Measurements from ENCODE around the gene HADHA.

DNA sequence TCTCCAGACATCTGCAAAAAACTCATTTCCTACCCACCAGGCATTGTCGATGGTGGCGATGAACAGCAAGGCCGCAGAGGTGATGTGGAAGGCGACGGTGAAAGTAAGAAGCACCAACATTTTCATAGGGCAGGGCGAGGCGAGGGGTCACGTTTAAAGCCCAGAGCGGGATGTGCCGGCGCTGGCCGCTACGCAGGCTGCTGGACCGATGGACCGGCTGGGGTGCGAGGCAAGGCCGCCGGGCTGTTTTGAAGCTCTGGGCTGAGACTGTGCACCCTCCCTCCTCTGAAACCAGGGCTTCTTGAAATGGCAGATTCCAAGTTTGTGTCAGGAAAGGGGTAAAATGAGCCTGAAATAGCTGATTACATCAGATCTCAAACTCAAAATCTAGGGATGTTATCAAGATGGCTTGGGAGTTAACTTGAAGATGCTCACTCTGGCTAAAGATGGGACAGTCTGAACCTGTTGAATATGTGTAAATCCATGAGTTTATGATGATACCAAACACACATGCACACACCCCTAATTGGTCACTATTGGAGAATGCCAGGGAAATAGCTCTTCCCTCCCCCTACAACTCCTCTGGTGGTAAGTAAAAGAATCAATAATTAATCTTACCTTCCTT is 103.2 kb downstream of the HADHA start:
- TF ChIP-seq, protein P1, sequence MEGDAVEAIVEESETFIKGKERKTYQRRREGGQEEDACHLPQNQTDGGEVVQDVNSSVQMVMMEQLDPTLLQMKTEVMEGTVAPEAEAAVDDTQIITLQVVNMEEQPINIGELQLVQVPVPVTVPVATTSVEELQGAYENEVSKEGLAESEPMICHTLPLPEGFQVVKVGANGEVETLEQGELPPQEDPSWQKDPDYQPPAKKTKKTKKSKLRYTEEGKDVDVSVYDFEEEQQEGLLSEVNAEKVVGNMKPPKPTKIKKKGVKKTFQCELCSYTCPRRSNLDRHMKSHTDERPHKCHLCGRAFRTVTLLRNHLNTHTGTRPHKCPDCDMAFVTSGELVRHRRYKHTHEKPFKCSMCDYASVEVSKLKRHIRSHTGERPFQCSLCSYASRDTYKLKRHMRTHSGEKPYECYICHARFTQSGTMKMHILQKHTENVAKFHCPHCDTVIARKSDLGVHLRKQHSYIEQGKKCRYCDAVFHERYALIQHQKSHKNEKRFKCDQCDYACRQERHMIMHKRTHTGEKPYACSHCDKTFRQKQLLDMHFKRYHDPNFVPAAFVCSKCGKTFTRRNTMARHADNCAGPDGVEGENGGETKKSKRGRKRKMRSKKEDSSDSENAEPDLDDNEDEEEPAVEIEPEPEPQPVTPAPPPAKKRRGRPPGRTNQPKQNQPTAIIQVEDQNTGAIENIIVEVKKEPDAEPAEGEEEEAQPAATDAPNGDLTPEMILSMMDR (IDR thresholded peaks at IDR 0.05; ENCODE audit: insufficient read depth, low read length): no peak
- TF ChIP-seq, protein P2, sequence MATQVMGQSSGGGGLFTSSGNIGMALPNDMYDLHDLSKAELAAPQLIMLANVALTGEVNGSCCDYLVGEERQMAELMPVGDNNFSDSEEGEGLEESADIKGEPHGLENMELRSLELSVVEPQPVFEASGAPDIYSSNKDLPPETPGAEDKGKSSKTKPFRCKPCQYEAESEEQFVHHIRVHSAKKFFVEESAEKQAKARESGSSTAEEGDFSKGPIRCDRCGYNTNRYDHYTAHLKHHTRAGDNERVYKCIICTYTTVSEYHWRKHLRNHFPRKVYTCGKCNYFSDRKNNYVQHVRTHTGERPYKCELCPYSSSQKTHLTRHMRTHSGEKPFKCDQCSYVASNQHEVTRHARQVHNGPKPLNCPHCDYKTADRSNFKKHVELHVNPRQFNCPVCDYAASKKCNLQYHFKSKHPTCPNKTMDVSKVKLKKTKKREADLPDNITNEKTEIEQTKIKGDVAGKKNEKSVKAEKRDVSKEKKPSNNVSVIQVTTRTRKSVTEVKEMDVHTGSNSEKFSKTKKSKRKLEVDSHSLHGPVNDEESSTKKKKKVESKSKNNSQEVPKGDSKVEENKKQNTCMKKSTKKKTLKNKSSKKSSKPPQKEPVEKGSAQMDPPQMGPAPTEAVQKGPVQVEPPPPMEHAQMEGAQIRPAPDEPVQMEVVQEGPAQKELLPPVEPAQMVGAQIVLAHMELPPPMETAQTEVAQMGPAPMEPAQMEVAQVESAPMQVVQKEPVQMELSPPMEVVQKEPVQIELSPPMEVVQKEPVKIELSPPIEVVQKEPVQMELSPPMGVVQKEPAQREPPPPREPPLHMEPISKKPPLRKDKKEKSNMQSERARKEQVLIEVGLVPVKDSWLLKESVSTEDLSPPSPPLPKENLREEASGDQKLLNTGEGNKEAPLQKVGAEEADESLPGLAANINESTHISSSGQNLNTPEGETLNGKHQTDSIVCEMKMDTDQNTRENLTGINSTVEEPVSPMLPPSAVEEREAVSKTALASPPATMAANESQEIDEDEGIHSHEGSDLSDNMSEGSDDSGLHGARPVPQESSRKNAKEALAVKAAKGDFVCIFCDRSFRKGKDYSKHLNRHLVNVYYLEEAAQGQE (IDR thresholded peaks at IDR 0.05; ENCODE audit: insufficient replicate concordance, low read depth): no peak
- TF ChIP-seq POLR2AphosphoS5 (IDR thresholded peaks at IDR 0.05; ENCODE audit: low read depth) (no peak), SPI1 (IDR thresholded peaks at IDR 0.05; ENCODE audit: borderline replicate concordance, low read depth) (no peak), GABPA (IDR thresholded peaks at IDR 0.05; ENCODE audit: low read depth) (no peak)

All from HL-60 (cell line).